Tibial nerve (tissue), 4 donors: ENCODE results near the gene CERS1.

ENCODE experiments used
- CTCF ChIP-seq, 5 experiments: fragments of 200-600 bp in 3 of 5; fragments of 450-650 bp in 2 of 5; sonication (generic) in 3 of 5; IDR thresholded peaks; one replicate each; pipeline ENCODE4 v1.5.1; 2016 to 2019; ENCODE audit warnings: antibody characterized with exemption in 5 of 5, mild to moderate bottlenecking in 3 of 5, moderate library complexity in 2 of 5
- EP300 ChIP-seq, 2 donors: sonication (generic); formaldehyde crosslinking; IDR thresholded peaks; one replicate each; pipeline ENCODE4 v1.6.1; 2017; ENCODE audit warnings: antibody characterized with exemption in 2 of 2, mild to moderate bottlenecking in 1 of 2
- POLR2A ChIP-seq, 2 donors: fragments of 450-650 bp; IDR thresholded peaks; one replicate each; pipeline ENCODE4 v1.6.1; 2017; ENCODE audit warnings: antibody characterized with exemption in 2 of 2, mild to moderate bottlenecking in 2 of 2, moderate library complexity in 2 of 2

GRCh38 chr19:18869781-18870530 lies 26.0 kb downstream of the CERS1 start:
- TF ChIP-seq CTCF (IDR thresholded peaks at IDR 0.05), result no peak
- TF ChIP-seq POLR2A (IDR thresholded peaks at IDR 0.05), result no peak
- TF ChIP-seq EP300 (IDR thresholded peaks at IDR 0.05), result no peak
